HCEC 1CT (cell line): ENCODE measurements around the gene GNG12.
A peak's percentile ranks its signal among the peaks of the same experiment; 100 is the strongest.

Source experiments
- DNase-seq: peaks from one replicate; pipeline ENCODE4 v3.0.0-alpha.2; 2017

Gene GNG12

GRCh38 chr1:67724928-67725560, 108.2 kb downstream of the GNG12 start:
- DNase-seq = peak; percentile 83

- peak; percentile 86 for DNase-seq
Measured at GRCh38 chr1:67723620-67724019, 109.6 kb downstream of the GNG12 start.

GRCh38 chr1:67723126-67723525, 110.1 kb downstream of the GNG12 start:
- no peak for DNase-seq

GRCh38 chr1:67722292-67722944, 110.8 kb downstream of the GNG12 start:
- DNase-seq = no peak

- DNase-seq = no peak
Measured at GRCh38 chr1:67721650-67722291, 111.5 kb downstream of the GNG12 start.

GRCh38 chr1:67721112-67721511, 112.2 kb downstream of the GNG12 start:
- DNase-seq = no peak

- DNase-seq = no peak
Measured at GRCh38 chr1:67719329-67720196, 113.7 kb downstream of the GNG12 start.

- DNase-seq = peak; percentile 59
Measured at GRCh38 chr1:67717876-67718275, 115.4 kb downstream of the GNG12 start.

GRCh38 chr1:67716800-67717199, 116.5 kb downstream of the GNG12 start:
- DNase-seq = no peak

- DNase-seq = no peak
Measured at GRCh38 chr1:67715819-67716218, 117.4 kb downstream of the GNG12 start.

- DNase-seq = peak; percentile 86
Measured at GRCh38 chr1:67713057-67713846, 120.0 kb downstream of the GNG12 start.

- no peak for DNase-seq
Measured at GRCh38 chr1:67711855-67712212, 121.4 kb downstream of the GNG12 start.

GRCh38 chr1:67711158-67711854, 122.0 kb downstream of the GNG12 start:
- DNase-seq = no peak

- DNase-seq = peak; percentile 75
Measured at GRCh38 chr1:67710417-67710816, 122.8 kb downstream of the GNG12 start.

GRCh38 chr1:67708606-67709005, 124.7 kb downstream of the GNG12 start:
- DNase-seq = no peak

GRCh38 chr1:67705735-67706453, 127.4 kb downstream of the GNG12 start:
- DNase-seq = no peak

- DNase-seq = no peak
Measured at GRCh38 chr1:67704351-67704750, 128.9 kb downstream of the GNG12 start.

- no peak for DNase-seq
Measured at GRCh38 chr1:67701876-67702275, 131.4 kb downstream of the GNG12 start.

- DNase-seq = no peak
Measured at GRCh38 chr1:67700692-67701410, 132.4 kb downstream of the GNG12 start.

- no peak for DNase-seq
Measured at GRCh38 chr1:67700220-67700619, 133.0 kb downstream of the GNG12 start.

GRCh38 chr1:67696708-67697107, 136.6 kb downstream of the GNG12 start:
- DNase-seq = no peak
